PC-3 (cell line): ENCODE results near the gene C4orf33. TPM values are rescaled to one million over a fixed set of nuclear protein-coding genes. Genes with fewer than 3 reads are reported as not detected.

Experiments used
- ATAC-seq: fragments of 200-7000 bp; cut with Tn5 transposase; 2 replicates; pipeline ENCODE4 v1.9.1; 2020; ENCODE audit warnings: mild to moderate bottlenecking, moderate library complexity
- BruUV-seq: library from RNA; stranded (reverse); fragments of 400-500 nt; replicated peaks from 2 replicates; lab custom pipeline; 2021; lab: Mats Ljungman, UMichigan
- CTCF ChIA-PET: fragments of 300-600 bp; sonication (Branson Sonifier 250); formaldehyde crosslinking; loops from one replicate; lab custom pipeline; 2022; ENCODE audit warnings: antibody characterized with exemption; lab: Charles Lee
- POLR2A ChIA-PET: fragments of 300-600 bp; sonication (Branson Sonifier 250); formaldehyde crosslinking; loops from one replicate; lab custom pipeline; 2022; ENCODE audit warnings: antibody characterized with exemption; ENCODE audit not compliant: unreplicated experiment; lab: Charles Lee
- DNase-seq: peaks from one replicate; pipeline ENCODE4 v3.0.0-alpha.2; 2015
- H2AFZ ChIP-seq: fragments of 300-600 bp; sonication (generic); 2 replicates; pipeline ENCODE4 v1.6.0; 2016; ENCODE audit warnings: antibody characterized with exemption, low read length
- H3F3A ChIP-seq: fragments of 300-600 bp; sonication (generic); one replicate; pipeline ENCODE4 v1.6.0; 2017; ENCODE audit warnings: antibody characterized with exemption, low read length, control low read depth, mild to moderate bottlenecking; ENCODE audit not compliant: unreplicated experiment
- H3K27ac ChIP-seq: fragments of 300-600 bp; sonication (generic); 2 replicates; pipeline ENCODE4 v1.5.1; 2016; ENCODE audit warnings: mild to moderate bottlenecking, low read length
- H3K27me3 ChIP-seq: fragments of 300-600 bp; sonication (generic); 2 replicates; pipeline ENCODE4 v1.6.1; 2016; ENCODE audit warnings: low read length, mixed read lengths
- H3K36me3 ChIP-seq: fragments of 300-600 bp; sonication (generic); 2 replicates; pipeline ENCODE4 v1.6.1; 2016; ENCODE audit warnings: low read depth, mixed run types, low read length, mixed read lengths
- H3K4me1 ChIP-seq: fragments of 300-600 bp; sonication (generic); 2 replicates; pipeline ENCODE4 v1.5.1; 2016; ENCODE audit warnings: low read length; ENCODE audit not compliant: insufficient read depth
- H3K4me2 ChIP-seq: fragments of 300-600 bp; sonication (generic); 2 replicates; pipeline ENCODE4 v1.6.0; 2016; ENCODE audit warnings: low read length
- H3K4me3 ChIP-seq: fragments of 300-600 bp; sonication (generic); 2 replicates; pipeline ENCODE4 v1.5.1; 2016; ENCODE audit warnings: mild to moderate bottlenecking, low read length, mixed read lengths
- H3K79me2 ChIP-seq: fragments of 300-600 bp; sonication (generic); 2 replicates; pipeline ENCODE4 v1.6.1; 2017; ENCODE audit warnings: low read length, mixed read lengths
- H3K9ac ChIP-seq: fragments of 300-600 bp; sonication (generic); 2 replicates; pipeline ENCODE4 v1.6.0; 2016; ENCODE audit warnings: mild to moderate bottlenecking, low read length
- H3K9me2 ChIP-seq: fragments of 300-600 bp; sonication (generic); replicated peaks from 2 replicates; pipeline ENCODE4 v1.6.1; 2016; ENCODE audit warnings: mixed run types, low read length, mixed read lengths
- H3K9me3 ChIP-seq: fragments of 300-600 bp; sonication (generic); 2 replicates; pipeline ENCODE4 v1.6.1; 2016; ENCODE audit warnings: low read length, mixed read lengths
- H4K20me1 ChIP-seq: fragments of 300-600 bp; sonication (generic); 2 replicates; pipeline ENCODE4 v1.6.1; 2016; ENCODE audit warnings: low read length, mixed read lengths
- CTCF ChIP-seq: fragments of 300-600 bp; sonication (generic); conservative IDR thresholded peaks from 2 replicates; pipeline ENCODE4 v1.5.1; 2017; ENCODE audit warnings: antibody characterized with exemption, low read depth, mild to moderate bottlenecking, low read length
- EZH2 ChIP-seq: fragments of 300-600 bp; sonication (generic); IDR thresholded peaks from one replicate; pipeline ENCODE4 v1.6.1; 2017; ENCODE audit warnings: antibody characterized with exemption, mild to moderate bottlenecking, low read length; ENCODE audit not compliant: unreplicated experiment
- EZH2phosphoT487 ChIP-seq: fragments of 300-600 bp; sonication (generic); IDR thresholded peaks from 2 replicates; pipeline ENCODE4 v1.6.1; 2018; ENCODE audit warnings: mild to moderate bottlenecking, antibody characterized with exemption, low read length, borderline replicate concordance
- intact Hi-C: fragments of 100-400 bp; cut with micrococcal nuclease; formaldehyde crosslinking; loops from 2 replicates; pipeline ENCODE4 v1.9.0; 2023
- total RNA-seq: library from RNA; depleted of rRNA; stranded (reverse); fragments of >200 nt; gene quantifications from 2 replicates; pipeline ENCODE4 v1.2.3, GENCODE V29; 2014

The C4orf33 gene
- total RNA-seq, 1 experiment from 2014 or later, result 2.8 TPM

DNA sequence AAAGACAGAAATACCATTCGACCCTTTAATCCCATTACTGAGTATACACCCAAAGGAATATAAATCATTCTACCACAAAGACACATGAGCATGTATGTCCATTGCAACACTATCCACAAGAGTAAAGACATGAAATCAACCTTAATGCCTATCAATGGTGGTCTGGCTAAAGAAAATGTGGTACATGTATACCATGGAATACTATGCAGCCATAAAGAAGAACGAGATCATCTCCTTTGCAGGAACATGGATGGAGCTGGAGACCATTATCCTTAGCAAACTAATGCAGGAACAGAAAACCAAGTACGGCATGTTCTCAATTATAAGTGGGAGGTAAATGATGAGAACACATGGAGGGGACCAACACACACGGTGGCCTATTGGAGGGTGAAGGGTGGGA lies 10.5 kb upstream of the C4orf33 start:
- H3K9me3 ChIP-seq, result no peaks in the 10 kb centered on the region
- H3K27me3 ChIP-seq, result no peaks in the 10 kb centered on the region
- H4K20me1 ChIP-seq, result no peaks in the 10 kb centered on the region
- no peak overlapping the region for H2AFZ ChIP-seq
- H3K9ac ChIP-seq, result no peak overlapping the region
- H3K79me2 ChIP-seq, result peaks cover 77% of the 10 kb centered on the region
- no peaks in the 10 kb centered on the region for H3F3A ChIP-seq
- H3K9me2 ChIP-seq, result no peaks in the 10 kb centered on the region
- H3K4me3 ChIP-seq, result no peak overlapping the region
- H3K27ac ChIP-seq, result no peak overlapping the region
- H3K4me2 ChIP-seq, result no peak overlapping the region
- TF ChIP-seq EZH2 (no peak), EZH2phosphoT487 (no peak), CTCF (no peak)
- CTCF ChIA-PET, result no interaction called here
- H3K36me3 ChIP-seq, result peaks cover 3% of the 10 kb centered on the region
- POLR2A ChIA-PET, result no interaction called here
- no TSS peak for BruUV-seq
- H3K4me1 ChIP-seq, result 0 out of 2 replicates have a peak, but pooled peaks cover under 1% of the 10 kb centered on the region
- DNase-seq, result no peak
- intact Hi-C loops, result no loop called here
- no peak for ATAC-seq

DNA sequence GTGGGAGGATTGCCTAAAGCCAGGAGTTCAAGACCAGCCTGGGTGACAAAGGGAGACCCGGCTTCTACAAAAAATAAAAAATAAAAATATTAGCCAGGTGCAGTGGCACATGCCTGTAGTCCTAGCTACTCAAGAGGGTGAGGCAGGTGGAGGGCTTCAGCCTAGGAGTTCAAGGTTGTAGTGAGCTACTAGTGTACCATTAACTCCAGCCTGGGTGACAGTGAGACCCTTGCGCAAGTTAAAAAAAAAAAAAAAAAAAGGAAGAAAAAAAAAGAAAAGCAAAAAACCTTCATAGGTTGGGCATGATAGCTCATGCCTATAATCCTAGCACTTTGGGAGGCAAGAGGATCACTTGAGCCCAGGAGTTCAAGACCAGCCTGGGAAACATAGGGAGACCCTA lies 8.4 kb upstream of the C4orf33 start:
- no peak for TF ChIP-seq CTCF
- no peak for TF ChIP-seq EZH2phosphoT487
- TF ChIP-seq EZH2, result no peak
- H3K9ac ChIP-seq, result no peak overlapping the region
- H3K4me3 ChIP-seq, result no peak overlapping the region
- CTCF ChIA-PET, result no interaction called here
- peaks cover 16% of the 10 kb centered on the region; the same call in 1 of the 2 replicates for H3K4me1 ChIP-seq
- intact Hi-C loops, result no loop called here
- H3K79me2 ChIP-seq, result peaks cover 94% of the 10 kb centered on the region
- H3K27ac ChIP-seq, result no peak overlapping the region
- H4K20me1 ChIP-seq, result 0 out of 2 replicates have a peak, but pooled peaks cover 7% of the 10 kb centered on the region
- no peaks in the 10 kb centered on the region for H3K36me3 ChIP-seq
- no peak overlapping the region for H3K4me2 ChIP-seq
- H3K27me3 ChIP-seq, result no peaks in the 10 kb centered on the region
- no TSS peak for BruUV-seq
- H2AFZ ChIP-seq, result no peak overlapping the region
- no peak for DNase-seq
- no peaks in the 10 kb centered on the region for H3K9me3 ChIP-seq
- POLR2A ChIA-PET, result no interaction called here
- ATAC-seq, result no peak
- H3K9me2 ChIP-seq, result no peaks in the 10 kb centered on the region
- H3F3A ChIP-seq, result no peaks in the 10 kb centered on the region

GRCh38 chr4:129092631-129093190 lies 3.2 kb upstream of the C4orf33 start:
- Histone ChIP-seq H3K9me2 (no peaks in the 10 kb centered on the region), H4K20me1 (0 out of 2 replicates have a peak, but pooled peaks cover 7% of the 10 kb centered on the region), H3K4me2 (peak overlapping the region; percentile 99), H3K79me2 (peaks cover 60% of the 10 kb centered on the region), H3K9me3 (no peaks in the 10 kb centered on the region), H3K36me3 (no peaks in the 10 kb centered on the region), H3K4me3 (peak overlapping the region; percentile 83), H3K4me1 (peaks cover 27% of the 10 kb centered on the region; the same call in 1 of the 2 replicates), H3F3A (no peaks in the 10 kb centered on the region), H2AFZ (peak overlapping the region; percentile 73), H3K27me3 (no peaks in the 10 kb centered on the region), H3K27ac (peak overlapping the region; percentile 74), H3K9ac (peak overlapping the region; percentile 82)
- POLR2A ChIA-PET, result interaction anchor here (0.7 kb wide), 1 partner anchor 21 kb away, joined by 5 read pairs; no protein-coding TSS in a partner anchor
- TSS peak; percentile 71 for BruUV-seq
- no peak for TF ChIP-seq CTCF
- no peak for TF ChIP-seq EZH2phosphoT487
- no peak for TF ChIP-seq EZH2
- intact Hi-C loops, result loop anchor here (1.0 to 5.0 kb wide), 3 partner anchors 49 to 281 kb away; no protein-coding TSS in a partner anchor
- no peak for ATAC-seq
- CTCF ChIA-PET, result no interaction called here
- DNase-seq, result peak; percentile 7
